OCI-M2 (cell line): Measurements from ENCODE around the gene BCOR.

Experiments
- DNase-seq: peaks from one replicate; lab custom pipeline; 2025; ENCODE audit not compliant: unreplicated experiment; lab: John Stamatoyannopoulos, UW

The BCOR gene

DNA sequence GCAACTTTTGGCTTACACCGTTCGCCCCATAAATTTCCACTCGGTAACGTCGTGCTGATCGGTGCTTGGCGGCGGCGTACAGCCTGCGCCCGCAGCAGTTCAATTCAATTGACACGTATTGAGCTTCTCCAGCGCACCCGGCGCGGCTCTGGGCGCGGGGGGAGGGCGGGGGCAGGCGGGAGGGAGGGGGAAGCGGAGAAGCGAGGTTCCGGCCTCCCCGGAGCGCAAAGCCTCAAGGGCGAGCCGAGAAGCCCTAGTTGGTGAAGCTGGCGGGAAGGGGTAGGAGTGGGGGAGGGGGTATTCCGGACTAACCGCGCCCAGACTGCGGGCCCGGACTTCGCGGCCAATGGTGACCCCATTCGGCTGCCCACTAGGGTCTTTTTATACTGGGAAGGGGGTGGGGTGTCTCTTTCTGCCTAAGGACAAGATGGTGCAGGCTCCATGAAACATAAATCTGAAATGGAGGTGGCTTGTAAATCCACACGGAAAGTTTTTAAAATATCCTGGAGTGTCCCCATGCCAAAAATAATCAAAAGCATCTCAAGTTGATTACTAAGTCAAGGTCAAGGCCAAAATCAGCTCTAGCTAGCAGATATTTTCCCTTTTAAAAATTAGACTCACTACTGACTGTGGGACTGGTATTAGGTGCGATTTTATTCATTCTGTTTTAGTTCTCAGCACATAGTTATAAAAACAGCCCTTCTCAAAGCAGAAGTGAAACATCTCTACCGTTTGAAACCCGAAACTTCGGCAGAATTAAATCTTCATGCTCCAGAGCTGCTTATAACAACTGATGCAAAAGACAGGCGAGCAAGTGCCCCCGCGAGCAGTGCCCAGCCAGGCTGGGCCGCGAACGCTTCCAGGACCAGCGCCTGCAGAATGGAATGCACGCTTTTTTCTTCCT, 1.5 kb upstream of the BCOR start:
- DNase-seq = no peak

DNA sequence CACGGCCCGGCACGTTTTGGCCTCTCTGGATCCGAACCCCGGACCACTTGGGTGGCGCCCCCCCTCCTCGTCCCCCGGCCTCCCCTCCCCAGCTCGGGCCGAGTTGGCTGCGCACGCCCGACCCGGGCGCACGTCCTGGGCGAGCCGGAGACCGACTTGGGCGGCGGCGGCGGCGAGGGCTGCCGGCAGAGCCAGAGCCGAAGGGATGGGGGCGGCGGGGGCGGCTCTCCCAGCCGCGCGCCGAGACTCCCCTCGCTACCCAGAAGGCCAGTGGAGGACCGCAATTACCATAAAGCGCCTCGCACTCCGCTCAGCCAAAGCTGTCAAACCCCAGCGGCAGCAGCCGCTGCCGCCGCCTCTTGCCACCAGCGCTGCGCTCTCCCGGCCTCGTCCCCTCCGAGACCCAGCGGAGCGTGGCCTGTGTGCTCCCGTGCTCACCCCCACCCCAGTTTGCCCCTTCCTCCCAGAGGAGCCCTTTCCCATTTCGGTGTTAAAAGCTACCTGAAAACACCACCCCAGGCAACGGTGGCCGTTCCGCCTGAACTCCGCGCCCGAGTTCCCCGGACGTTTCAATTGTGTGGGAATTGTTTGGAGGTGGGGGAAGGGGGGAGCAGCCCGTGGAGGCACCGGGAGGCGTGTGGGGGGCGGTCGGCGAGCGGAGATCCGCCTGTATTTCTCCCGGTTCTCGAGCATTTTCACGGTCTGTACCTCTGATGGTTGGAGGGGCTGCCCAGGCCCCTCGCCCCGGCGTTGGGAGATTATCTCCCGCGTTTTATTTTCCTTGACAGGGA, 701 bp upstream of the BCOR start:
- no peak for DNase-seq

DNA sequence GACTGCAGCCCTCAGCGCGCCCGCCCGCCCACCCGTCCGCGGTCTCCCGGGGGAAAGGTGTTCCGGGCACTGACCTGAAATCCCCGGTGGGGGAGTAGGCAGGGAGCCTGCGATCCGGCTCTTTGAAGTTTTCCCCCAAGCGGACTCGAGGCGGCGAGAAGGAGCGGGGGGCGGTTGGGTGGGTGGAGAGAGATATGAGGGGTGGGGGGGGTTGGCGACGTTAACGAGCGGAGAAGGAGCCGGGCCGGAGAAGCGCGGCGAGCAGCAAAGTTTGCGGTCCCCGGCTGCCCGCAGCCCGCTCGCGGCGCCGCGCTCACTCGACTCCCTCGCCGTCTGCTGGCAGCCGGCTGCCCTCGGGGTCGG, 636 bp downstream of the BCOR start:
- no peak for DNase-seq

- no peak for DNase-seq
These were observed 1.2 kb downstream of the BCOR start for GRCh38 chrX:40096395-40097091.

DNA sequence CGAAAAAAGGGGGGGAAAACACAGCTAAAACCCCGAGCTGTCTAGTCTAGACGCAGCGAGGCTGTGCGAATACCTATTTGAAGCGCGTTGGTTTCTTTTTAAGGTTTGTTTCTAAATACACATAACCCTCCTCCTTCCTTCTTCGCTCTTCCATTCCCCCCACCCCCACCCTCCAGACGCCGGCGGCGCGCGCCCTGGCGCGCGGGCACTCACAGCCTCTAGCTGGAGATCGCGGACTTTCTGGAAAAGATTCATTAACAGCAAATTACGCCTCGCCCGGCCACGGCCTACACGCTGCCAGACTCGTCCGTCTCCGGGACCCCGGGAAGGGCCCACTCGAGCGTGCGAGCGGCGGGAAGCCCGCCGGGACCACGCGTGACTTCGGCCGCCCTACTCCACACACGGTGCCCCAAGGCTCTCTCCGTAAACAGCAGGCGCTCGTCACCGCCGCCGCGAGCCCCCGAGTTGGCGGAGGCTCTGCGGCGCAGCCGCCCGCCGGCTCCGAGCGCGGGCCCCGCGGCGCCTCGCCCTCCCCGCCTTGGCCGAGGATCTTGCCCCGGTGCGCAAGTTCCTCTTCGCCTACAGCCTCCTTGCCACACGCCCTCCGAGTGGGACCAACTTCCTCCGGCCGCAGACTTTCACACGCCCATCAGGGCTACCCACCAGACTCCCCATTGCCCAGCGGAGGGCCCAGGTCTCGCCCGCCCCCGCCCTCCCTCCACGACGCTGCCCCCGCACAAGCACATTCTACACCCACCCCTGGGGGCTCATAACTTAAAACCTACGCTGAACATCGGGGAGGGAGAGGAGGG, 2.0 kb downstream of the BCOR start:
- no peak for DNase-seq

DNA sequence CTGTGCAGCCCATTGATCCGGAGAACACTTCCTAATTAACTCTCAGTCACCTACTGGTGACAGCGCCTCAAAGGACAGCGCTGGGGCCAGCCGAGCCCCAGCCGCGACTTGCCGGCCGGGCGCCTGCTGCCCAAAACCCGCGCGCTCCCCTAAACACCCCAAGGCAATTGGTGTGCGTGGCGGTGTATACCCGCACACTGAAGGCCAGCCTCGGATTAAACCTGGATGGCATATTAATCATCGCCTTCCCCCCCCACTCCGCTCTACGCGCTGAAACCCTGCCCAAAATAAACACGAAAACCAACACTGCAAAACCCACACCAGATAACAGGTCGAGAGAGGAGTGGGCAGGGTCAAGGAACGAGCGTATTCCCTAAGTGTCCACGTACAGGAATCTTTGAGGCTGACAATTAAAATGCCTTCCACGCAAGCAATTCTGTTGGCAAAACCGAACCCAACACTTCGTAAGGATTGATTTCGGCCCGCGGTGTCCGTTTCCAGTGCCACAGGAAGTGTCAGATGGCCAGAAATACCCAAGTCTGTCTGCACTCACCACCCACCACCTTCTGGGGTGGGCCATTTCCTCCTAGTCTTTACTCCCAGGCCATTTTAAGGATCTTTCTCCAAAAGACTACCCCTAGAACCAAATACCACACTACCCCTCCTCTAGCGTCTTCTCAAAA, 2.7 kb downstream of the BCOR start:
- no peak for DNase-seq

DNA sequence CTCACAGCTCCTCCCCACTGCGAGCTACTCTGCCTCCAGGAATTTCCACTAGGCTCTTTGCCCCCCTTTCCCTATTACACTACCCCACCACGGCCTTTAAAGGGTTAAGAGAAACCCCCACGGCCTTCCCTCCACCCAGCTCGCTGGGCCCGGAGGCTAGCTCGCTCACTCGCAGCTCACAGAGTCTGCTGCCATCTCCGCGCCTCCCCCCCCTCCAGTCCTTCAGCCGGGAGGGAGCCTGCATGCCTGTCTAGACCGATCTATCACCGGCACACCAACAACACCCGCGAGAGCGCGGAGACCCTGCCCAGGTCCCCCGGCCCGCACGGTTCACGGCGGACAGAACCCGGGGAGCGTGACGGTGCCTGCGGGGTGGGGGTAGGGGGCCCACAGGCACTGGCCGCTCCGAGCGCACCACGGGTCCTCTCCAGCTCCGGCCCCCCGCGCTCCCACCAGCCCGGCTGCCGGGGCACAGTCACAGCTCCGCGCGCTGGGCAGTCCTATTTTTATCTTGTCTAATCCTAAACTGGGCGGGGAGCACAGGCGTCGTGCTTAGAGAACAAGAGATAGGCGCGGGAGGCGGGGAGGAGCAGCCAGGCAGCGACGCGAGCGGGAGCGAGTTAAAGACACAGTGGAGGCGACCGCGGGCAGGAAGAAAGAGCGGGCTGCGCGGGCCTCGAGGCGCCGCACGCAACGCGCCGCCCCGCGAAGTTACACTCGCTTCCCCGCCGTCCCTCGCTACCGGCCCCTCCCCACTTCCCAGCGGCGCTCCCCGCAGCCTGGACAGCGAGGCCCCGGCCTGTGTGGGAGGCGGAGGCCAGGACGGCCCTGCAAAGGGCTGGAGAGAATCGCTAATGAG, 3.5 kb downstream of the BCOR start:
- no peak for DNase-seq

GRCh38 chrX:40093586-40093985, 4.2 kb downstream of the BCOR start:
- DNase-seq = no peak

DNA sequence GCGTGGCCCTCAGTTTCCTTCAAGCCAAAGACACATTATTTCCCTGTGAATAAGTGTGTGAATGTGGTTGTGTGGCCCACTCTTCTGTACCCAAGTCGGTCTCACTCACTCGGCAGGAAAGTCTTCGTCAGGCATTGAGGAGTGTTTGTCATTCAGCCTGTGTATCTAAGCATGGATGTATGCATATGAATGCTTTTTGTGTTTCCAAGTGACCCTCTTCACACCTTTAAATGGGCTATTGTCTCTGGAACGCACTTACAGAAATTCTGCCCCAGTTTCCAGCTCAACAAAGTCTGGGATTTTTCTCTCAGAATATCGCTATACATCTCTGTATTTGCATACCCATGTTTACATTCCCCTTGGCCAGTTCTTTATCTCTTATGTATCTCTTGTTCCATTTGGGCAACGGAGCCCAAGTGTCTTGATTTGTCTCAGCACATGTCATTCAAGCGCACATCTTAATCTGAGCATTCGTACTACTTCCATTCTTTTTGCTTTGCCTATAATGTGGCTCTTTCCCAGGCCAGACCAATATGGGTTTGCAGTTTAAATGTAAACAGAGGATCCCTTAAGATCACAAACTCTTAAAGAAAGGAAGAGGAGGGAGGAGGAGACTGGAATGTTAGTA, 4.8 kb downstream of the BCOR start:
- no peak for DNase-seq

DNA sequence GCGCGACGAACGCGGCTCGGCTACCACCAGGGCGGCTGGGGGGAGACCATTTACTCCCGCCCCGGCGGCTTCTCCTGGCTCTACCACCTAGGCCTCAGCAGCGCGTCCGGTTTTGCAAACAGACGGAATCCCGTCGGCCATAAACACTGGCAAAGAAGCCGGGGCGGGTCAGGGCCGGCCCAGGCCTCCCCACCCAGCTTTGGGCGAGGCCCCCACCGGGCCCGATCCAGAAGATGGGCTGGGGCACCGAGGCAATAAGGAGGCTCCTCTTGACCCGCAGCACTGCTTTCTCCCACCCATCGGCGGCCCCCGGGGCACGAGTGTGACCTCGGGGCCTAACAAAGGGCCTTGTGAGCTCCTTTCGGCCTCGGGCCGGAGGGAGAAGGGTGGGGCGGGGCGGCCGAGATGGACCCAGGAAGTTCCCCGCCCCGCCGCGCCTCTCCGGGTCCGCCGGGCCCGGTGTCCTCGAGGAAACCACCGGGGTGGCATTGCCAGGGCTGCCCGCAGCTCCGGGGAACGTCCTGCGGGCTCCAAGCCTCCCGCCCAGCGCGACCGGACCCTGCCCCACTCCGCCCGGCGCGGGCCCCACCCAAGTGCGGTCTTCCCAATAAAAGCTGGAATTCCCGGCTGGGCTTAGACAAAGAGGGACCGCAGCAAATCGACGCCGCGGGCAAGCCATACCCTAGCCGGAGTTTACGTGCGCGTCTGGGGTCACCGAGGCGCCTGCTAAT, 5.9 kb downstream of the BCOR start:
- DNase-seq = no peak

DNA sequence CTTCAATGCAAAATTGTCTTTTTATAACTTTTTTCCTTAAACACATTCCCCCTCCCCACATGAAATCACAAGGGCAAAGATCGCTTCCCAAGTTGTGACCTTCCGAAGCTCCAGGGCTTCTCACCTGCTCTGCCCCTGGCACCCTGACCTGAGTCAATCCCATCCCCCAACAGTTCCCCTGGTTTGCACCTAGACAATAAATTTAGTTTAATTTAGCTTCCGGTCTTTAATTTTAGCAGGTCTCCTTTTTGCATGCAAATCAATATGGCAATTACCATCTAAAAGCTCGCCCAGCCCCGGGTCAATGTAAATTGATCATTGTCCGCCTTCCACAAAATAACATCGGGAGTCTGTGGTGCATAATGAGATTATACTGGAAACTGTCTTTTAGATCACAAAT, 6.8 kb downstream of the BCOR start:
- DNase-seq = no peak

- DNase-seq = no peak
These were observed 7.5 kb downstream of the BCOR start for GRCh38 chrX:40090050-40090804.

DNA sequence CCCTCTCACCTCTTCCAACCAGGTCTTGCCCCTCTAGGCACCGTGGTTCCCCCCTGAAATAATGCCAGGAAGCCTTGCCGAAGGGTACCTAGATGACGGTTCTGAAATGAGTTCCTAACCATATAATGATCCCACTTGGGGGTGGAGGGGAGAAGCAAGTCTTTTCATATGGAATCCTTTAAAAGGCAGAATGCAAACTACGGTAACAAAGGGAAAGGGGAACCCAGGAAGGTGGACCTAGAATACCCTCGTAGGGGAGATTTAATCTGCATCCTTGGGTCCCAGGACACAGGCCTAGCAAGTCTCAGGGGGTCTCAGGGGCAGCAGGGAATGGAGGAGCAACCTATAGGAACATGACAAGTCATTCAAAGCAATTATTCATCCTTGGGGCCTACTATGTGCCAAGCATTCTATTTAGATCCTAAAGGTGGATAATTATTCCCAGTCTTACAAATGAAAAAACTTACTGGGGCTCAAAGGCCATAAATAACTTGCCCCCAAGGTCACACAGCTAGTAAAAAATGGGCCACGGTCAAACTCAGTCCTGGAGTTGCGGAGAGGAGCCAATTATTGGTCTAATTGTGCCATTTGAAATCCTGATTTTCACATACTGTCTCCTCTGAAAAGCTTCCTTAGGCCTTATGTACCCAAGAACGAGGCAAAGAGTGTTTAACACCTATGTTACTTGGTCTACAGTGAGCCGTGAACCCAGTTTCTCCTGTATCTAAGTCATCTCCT, 8.8 kb downstream of the BCOR start:
- no peak for DNase-seq

- no peak for DNase-seq
These were observed 9.5 kb downstream of the BCOR start for GRCh38 chrX:40088299-40088625.

DNA sequence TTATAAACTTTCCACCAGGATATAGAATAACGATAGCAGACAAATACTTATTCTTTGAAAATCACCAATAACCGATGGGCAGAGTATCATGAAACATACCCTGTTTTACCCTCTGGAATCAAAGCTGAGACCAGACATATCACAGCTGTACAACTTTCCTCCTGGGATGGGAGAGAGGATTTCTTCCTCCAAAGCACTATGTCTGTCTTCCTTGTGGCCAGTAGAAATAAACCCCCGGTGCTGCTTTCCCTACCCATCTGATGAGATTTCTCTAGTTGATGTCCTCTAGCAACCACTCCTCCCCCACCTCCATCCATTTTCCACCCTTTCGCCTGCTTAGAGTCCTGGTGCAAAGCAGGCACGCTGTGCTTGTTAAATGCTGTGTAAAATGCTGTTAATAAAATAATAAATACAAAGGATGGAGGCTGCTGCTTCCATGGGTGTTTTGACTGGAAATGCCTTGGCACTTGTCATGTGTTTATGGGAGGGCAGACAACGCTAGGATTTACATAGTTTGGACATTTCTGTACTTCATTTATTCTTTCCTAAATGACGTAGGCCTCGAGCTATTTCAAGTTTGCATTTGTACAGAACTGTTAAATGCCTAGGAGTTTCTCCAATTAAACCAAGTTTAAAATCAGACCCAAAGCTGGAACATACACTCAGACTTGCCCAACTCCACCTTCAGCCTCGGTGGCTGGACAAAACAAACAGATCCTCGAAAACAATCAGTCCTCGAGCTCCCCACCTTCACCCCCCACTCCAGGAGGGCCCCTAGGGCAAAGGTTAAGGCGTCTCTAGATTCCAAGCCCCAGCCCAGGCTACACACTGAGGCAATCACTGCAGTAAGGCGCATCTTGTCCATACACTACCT, 10.1 kb downstream of the BCOR start:
- DNase-seq = no peak
